Middle frontal gyrus (tissue), 1 donor: ENCODE data around the gene SLC7A6.

Source experiments
- DNase-seq: peaks from one replicate; pipeline ENCODE4 v3.0.0-alpha.2; 2015; ENCODE audit warnings: low spot score; ENCODE audit errors: extremely low spot score

Gene SLC7A6

GRCh38 chr16:68345351-68345810 lies 81.1 kb downstream of the SLC7A6 start:
- no peak for DNase-seq

- DNase-seq = no peak
These were observed 81.8 kb downstream of the SLC7A6 start for GRCh38 chr16:68345958-68346635.

- DNase-seq = no peak
These were observed 82.7 kb downstream of the SLC7A6 start for GRCh38 chr16:68346892-68347480.

- DNase-seq = no peak
These were observed 83.3 kb downstream of the SLC7A6 start for GRCh38 chr16:68347605-68348004.

DNA sequence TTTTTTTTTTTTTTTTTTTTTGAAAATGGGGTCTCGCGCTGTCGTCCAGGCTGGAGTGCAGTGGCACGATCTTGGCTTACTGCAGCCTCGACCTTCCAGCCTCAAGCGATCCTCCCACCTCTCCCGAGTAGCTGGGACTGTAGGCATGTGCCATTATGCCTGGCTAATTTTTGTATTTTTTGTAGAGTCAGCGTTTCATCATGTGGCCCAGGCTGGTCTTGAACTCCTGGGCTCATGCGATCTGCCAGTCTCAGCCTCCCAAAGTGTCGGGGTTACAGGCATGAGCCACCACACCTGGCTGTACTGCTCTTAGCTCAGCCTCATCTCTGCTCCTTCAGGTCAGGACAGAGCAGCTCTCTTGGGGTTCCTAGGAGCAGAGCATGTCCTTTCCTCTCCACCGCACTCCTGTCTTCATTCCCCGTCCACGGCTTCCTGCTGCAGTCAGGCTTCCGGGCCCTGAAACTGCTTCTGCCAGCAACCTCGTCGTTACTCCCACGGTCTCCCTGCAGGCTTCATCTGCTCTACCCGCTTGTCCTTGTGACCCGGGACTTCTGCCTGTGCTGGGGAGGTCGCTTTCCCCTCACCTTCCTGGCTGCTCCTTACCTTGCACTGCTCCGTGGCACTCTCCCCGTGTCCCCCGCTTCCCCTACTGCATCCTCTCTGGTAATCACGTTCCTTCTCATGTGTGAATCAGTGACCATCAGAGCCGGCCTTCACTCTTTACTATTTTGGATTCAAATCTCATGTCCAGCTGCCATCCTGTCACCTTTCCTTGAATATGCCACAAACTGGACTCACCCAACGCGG lies 84.5 kb downstream of the SLC7A6 start:
- DNase-seq = no peak

GRCh38 chr16:68349838-68350410 lies 85.6 kb downstream of the SLC7A6 start:
- DNase-seq = no peak

DNA sequence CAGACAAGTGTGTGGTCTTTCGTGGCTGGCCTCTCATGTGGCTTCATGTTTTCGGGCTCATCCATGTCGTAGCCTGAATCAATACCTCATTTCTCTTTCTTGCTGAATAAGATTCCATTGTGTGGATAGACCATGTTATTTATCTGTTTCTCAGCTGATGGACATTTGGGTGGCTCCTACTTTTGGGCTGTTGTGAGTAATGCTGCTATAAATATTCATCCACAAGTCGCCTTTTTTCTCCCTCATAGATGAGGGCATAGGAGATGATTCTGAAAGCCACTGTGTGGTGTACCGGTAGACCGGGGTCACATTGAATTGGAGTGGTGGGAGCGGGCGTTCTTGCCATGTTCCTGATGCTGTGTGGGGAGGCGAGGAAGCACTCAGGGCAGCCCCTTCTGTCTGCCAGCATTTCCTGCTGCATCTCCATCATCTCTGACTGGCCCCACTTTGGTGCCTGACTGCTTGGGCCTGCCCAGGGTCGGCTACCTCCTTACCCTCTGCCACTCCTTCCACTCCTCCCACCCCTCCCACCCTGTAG lies 86.6 kb downstream of the SLC7A6 start:
- no peak for DNase-seq
